ENCODE data around the gene KDM8.
A peak's percentile ranks its signal among the peaks of the same experiment; 100 is the strongest.

KDM8 gene

GRCh38 chr16:27267037-27267677, 63.8 kb downstream of the KDM8 start:
- no peak for DNase-seq

GRCh38 chr16:27268376-27269299, 65.3 kb downstream of the KDM8 start, which contains the start of gene NSMCE1:
NSMCE1 (minus strand) TSS chr16:27268772; CDS start chr16:27257570, 11,202 bp downstream.
- peak; percentile 39 to 98 (median 89) for DNase-seq

GRCh38 chr16:27269300-27270150, 66.2 kb downstream of the KDM8 start:
- no peak for DNase-seq

- DNase-seq, result no peak
Observed at GRCh38 chr16:27270349-27270748, 67.0 kb downstream of the KDM8 start.
